Measurements from ENCODE around the gene C19orf85.
"Not testable (repeated sequence)": the region's sequence is repeated elsewhere in the genome, so short reads cannot be mapped to it uniquely, and the experiment has no call there.

DNA sequence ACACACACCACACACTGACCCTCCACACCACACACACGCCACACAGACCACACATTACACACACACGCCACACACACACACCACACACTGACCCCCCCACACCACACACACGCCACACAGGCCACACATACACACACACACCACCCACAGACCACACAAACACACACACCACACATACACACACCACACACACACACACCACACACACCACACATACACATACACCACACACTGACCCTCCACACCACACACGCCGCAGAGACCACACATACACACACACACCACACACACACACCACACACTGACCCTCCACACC is 16.4 kb downstream of the C19orf85 start:
- not testable (repeated sequence) for TF ChIP-seq POLR2AphosphoS5 (IDR thresholded peaks at IDR 0.05; ENCODE audit: low read length); SMAD5 (IDR thresholded peaks at IDR 0.05; ENCODE audit: low read depth); CEBPB (IDR thresholded peaks at IDR 0.05; ENCODE audit: borderline replicate concordance in 1 of 2, low read depth in 2 of 2, low read length in 2 of 2); FOXM1 (IDR thresholded peaks at IDR 0.05; ENCODE audit: low read depth, low read length); PRDM15 (CRISPR knock-in tag; IDR thresholded peaks at IDR 0.05); ZBTB33 (IDR thresholded peaks at IDR 0.05); CREB1 (IDR thresholded peaks at IDR 0.05; ENCODE audit: low read depth); YY1 (IDR thresholded peaks at IDR 0.05; ENCODE audit: low read depth, low read length)
- TF ChIP-seq, protein P1, sequence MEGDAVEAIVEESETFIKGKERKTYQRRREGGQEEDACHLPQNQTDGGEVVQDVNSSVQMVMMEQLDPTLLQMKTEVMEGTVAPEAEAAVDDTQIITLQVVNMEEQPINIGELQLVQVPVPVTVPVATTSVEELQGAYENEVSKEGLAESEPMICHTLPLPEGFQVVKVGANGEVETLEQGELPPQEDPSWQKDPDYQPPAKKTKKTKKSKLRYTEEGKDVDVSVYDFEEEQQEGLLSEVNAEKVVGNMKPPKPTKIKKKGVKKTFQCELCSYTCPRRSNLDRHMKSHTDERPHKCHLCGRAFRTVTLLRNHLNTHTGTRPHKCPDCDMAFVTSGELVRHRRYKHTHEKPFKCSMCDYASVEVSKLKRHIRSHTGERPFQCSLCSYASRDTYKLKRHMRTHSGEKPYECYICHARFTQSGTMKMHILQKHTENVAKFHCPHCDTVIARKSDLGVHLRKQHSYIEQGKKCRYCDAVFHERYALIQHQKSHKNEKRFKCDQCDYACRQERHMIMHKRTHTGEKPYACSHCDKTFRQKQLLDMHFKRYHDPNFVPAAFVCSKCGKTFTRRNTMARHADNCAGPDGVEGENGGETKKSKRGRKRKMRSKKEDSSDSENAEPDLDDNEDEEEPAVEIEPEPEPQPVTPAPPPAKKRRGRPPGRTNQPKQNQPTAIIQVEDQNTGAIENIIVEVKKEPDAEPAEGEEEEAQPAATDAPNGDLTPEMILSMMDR (IDR thresholded peaks at IDR 0.05 in 2 of 3, conservative IDR thresholded peaks at IDR 0.05 in 1 of 3; ENCODE audit: control insufficient read depth in 2 of 3, extremely low read depth in 1 of 3, insufficient read depth in 1 of 3, low read depth in 3 of 3, low read length in 3 of 3), result not testable (repeated sequence)

Measured in GM12878 (cell line).